GM12891 (cell line): ENCODE data around the gene ARHGEF1.

Source experiments
- POLR2A ChIP-seq: IDR thresholded peaks from 2 replicates; pipeline ENCODE4 v1.6.1; 2011; ENCODE audit warnings: low read depth, low read length, control low read depth
- POLR2AphosphoS5 ChIP-seq: IDR thresholded peaks from 2 replicates; pipeline ENCODE4 v1.6.1; 2011; ENCODE audit warnings: low read depth, low read length, control low read depth
- SPI1 ChIP-seq: IDR thresholded peaks from 2 replicates; pipeline ENCODE4 v1.6.1; 2011; ENCODE audit warnings: low read depth, low read length, control low read depth
- TAF1 ChIP-seq: IDR thresholded peaks from 2 replicates; pipeline ENCODE4 v1.6.1; 2011; ENCODE audit warnings: low read depth, low read length, control low read depth

- no peak for TF ChIP-seq POLR2A
- no peak for TF ChIP-seq POLR2AphosphoS5
- no peak for TF ChIP-seq TAF1
- no peak for TF ChIP-seq SPI1
These were observed 51.9 kb downstream of the ARHGEF1 start for GRCh38 chr19:41934849-41935374.
